Measurements from ENCODE around the gene NOCT. TPM values are rescaled to one million over a fixed set of nuclear protein-coding genes. Genes with fewer than 3 reads are reported as not detected.
A peak's percentile ranks its signal among the peaks of the same experiment; 100 is the strongest.
"Not testable (repeated sequence)": the region's sequence is repeated elsewhere in the genome, so short reads cannot be mapped to it uniquely, and the experiment has no call there.

Gene NOCT
- total RNA-seq, 1 experiment from 2014 or later = 24.0 TPM

GRCh38 chr4:139003668-139004067, 11.9 kb upstream of the NOCT start:
- DNase-seq (ENCODE audit: low read depth, low spot score); in situ Hi-C loops (cut with HindIII; ENCODE audit: low pct_unique_long_range_greater_than_20kb, low sequenced_read_pairs): not testable (repeated sequence)

- in situ Hi-C loops (cut with HindIII; ENCODE audit: low pct_unique_long_range_greater_than_20kb, low sequenced_read_pairs) = no loop called here
- no peak for DNase-seq (ENCODE audit: low read depth, low spot score)
Observed at GRCh38 chr4:139005774-139006173, 9.8 kb upstream of the NOCT start.

GRCh38 chr4:139007640-139008039, 7.9 kb upstream of the NOCT start:
- no peak for DNase-seq (ENCODE audit: low read depth, low spot score)
- in situ Hi-C loops (cut with HindIII; ENCODE audit: low pct_unique_long_range_greater_than_20kb, low sequenced_read_pairs) = no loop called here

GRCh38 chr4:139008278-139008677, 7.3 kb upstream of the NOCT start:
- in situ Hi-C loops (cut with HindIII; ENCODE audit: low pct_unique_long_range_greater_than_20kb, low sequenced_read_pairs); DNase-seq (ENCODE audit: low read depth, low spot score): not testable (repeated sequence)

GRCh38 chr4:139009702-139010101, 5.9 kb upstream of the NOCT start:
- in situ Hi-C loops (cut with HindIII; ENCODE audit: low pct_unique_long_range_greater_than_20kb, low sequenced_read_pairs) = no loop called here
- no peak for DNase-seq (ENCODE audit: low read depth, low spot score)

GRCh38 chr4:139011225-139011950, 4.2 kb upstream of the NOCT start:
- in situ Hi-C loops (cut with HindIII; ENCODE audit: low pct_unique_long_range_greater_than_20kb, low sequenced_read_pairs) = no loop called here
- no peak for DNase-seq (ENCODE audit: low read depth, low spot score)

GRCh38 chr4:139014371-139015268, 961 bp upstream of the NOCT start:
- peak; percentile 47 for DNase-seq (ENCODE audit: low read depth, low spot score)
- in situ Hi-C loops (cut with HindIII; ENCODE audit: low pct_unique_long_range_greater_than_20kb, low sequenced_read_pairs) = no loop called here

GRCh38 chr4:139015948-139016471, 429 bp downstream of the NOCT start:
- DNase-seq (ENCODE audit: low read depth, low spot score) = no peak
- in situ Hi-C loops (cut with HindIII; ENCODE audit: low pct_unique_long_range_greater_than_20kb, low sequenced_read_pairs) = no loop called here

- DNase-seq (ENCODE audit: low read depth, low spot score) = no peak
- in situ Hi-C loops (cut with HindIII; ENCODE audit: low pct_unique_long_range_greater_than_20kb, low sequenced_read_pairs) = no loop called here
Observed at GRCh38 chr4:139017861-139018260, 2.3 kb downstream of the NOCT start.

- in situ Hi-C loops (cut with HindIII; ENCODE audit: low pct_unique_long_range_greater_than_20kb, low sequenced_read_pairs) = no loop called here
- DNase-seq (ENCODE audit: low read depth, low spot score) = peak; percentile 93
Observed at GRCh38 chr4:139018501-139018900, 2.9 kb downstream of the NOCT start.

- DNase-seq (ENCODE audit: low read depth, low spot score) = no peak
- in situ Hi-C loops (cut with HindIII; ENCODE audit: low pct_unique_long_range_greater_than_20kb, low sequenced_read_pairs) = no loop called here
Observed at GRCh38 chr4:139018971-139019758, 3.6 kb downstream of the NOCT start.

GRCh38 chr4:139020384-139020783, 4.8 kb downstream of the NOCT start:
- in situ Hi-C loops (cut with HindIII; ENCODE audit: low pct_unique_long_range_greater_than_20kb, low sequenced_read_pairs) = no loop called here
- no peak for DNase-seq (ENCODE audit: low read depth, low spot score)

GRCh38 chr4:139021071-139021470, 5.5 kb downstream of the NOCT start:
- not testable (repeated sequence) for DNase-seq (ENCODE audit: low read depth, low spot score)

GRCh38 chr4:139022835-139023234, 7.3 kb downstream of the NOCT start:
- no peak for DNase-seq (ENCODE audit: low read depth, low spot score)
- in situ Hi-C loops (cut with HindIII; ENCODE audit: low pct_unique_long_range_greater_than_20kb, low sequenced_read_pairs) = no loop called here

More at GRCh38 chr4:139021071-139021470, 5.5 kb downstream of the NOCT start:
- in situ Hi-C loops (cut with HindIII; ENCODE audit: low pct_unique_long_range_greater_than_20kb, low sequenced_read_pairs) = not testable (repeated sequence)

- no peak for DNase-seq (ENCODE audit: low read depth, low spot score)
- in situ Hi-C loops (cut with HindIII; ENCODE audit: low pct_unique_long_range_greater_than_20kb, low sequenced_read_pairs) = no loop called here
Observed at GRCh38 chr4:139024686-139025085, 9.1 kb downstream of the NOCT start.

- DNase-seq (ENCODE audit: low read depth, low spot score) = no peak
- in situ Hi-C loops (cut with HindIII; ENCODE audit: low pct_unique_long_range_greater_than_20kb, low sequenced_read_pairs) = no loop called here
Observed at GRCh38 chr4:139025841-139026240, 10.3 kb downstream of the NOCT start.

- no peak for DNase-seq (ENCODE audit: low read depth, low spot score)
- in situ Hi-C loops (cut with HindIII; ENCODE audit: low pct_unique_long_range_greater_than_20kb, low sequenced_read_pairs) = no loop called here
Observed at GRCh38 chr4:139027776-139028175, 12.2 kb downstream of the NOCT start.

- no peak for DNase-seq (ENCODE audit: low read depth, low spot score)
- in situ Hi-C loops (cut with HindIII; ENCODE audit: low pct_unique_long_range_greater_than_20kb, low sequenced_read_pairs) = no loop called here
Observed at GRCh38 chr4:139028191-139028661, 12.6 kb downstream of the NOCT start.
